Hindlimb muscle (tissue), 1 donor: ENCODE data around the gene KLF15. TPM values are rescaled to one million over a fixed set of nuclear protein-coding genes. Genes with fewer than 3 reads are reported as not detected.
A peak's percentile ranks its signal among the peaks of the same experiment; 100 is the strongest.
"Not testable (repeated sequence)": the region's sequence is repeated elsewhere in the genome, so short reads cannot be mapped to it uniquely, and the experiment has no call there.

Experiments
- DNase-seq: peaks from one replicate; pipeline ENCODE4 v3.0.0-alpha.2; 2013
- polyA plus RNA-seq: library from polyadenylated mRNA; unstranded; fragments of 120-200 nt; gene quantifications from one replicate; pipeline ENCODE4 v1.2.1, GENCODE V29; 2013; ENCODE audit not compliant: insufficient read length

KLF15 gene
- polyA plus RNA-seq, 1 donor, result 1.6 TPM

DNA sequence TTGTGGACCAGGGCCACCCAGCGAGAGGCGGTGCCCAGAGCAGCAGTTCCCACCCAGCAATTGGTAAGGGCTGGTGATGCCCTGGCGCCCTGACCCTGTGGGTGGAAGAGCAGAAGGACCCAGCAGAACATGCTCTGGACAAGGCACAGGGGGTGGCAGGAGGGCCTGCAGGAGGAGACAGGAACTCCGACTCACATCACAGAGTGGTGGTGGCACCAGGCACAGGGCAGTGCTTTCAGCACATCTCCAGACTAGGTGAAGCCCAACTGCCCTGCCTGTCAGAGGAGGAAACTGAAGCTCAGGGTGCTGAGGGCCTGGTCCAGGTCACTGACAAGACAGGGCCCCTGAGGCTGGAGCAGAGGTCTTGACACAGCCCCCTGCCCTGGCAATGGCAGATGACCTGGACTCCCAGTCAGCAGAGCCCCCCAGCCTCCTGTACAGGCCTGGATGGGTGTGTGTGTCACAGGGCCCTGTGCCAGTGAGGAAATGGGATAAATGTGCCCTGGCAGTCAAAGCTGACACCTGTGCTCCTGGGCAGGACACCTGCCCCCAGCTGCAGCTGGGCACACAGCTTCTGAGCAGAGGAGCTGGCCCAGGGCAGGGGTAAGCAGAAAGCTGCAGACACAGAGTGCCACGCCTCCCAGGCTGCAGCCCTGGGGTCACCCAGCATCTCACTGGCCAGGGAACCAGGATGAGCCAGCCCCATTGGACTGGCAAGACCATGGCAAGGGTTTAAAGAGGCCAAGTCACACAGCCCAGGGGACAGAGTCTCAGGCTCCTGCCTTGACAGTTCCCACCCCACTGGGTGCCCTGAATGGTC, 11.4 kb downstream of the KLF15 start:
- no peak for DNase-seq

DNA sequence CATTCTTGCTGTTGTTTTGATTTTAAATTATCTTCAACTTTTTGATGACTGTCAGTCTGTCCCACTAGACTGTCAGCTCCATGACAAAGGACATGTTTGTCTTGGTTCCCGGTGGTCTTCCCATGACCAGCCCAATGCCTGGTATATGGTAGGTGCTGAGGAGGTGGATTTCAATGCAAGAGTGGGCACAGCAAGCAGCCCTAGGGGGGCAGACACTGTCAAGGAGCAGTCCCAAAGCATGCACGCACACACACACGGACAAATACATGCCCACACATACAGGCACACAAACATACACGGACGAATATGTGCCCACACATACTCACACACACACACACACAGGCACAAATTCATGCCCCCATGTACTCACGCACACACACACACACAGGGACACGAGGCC, 12.0 kb downstream of the KLF15 start:
- DNase-seq, result no peak

GRCh38 chr3:126344380-126345041, 12.7 kb downstream of the KLF15 start:
- DNase-seq, result no peak

- no peak for DNase-seq
Measured at GRCh38 chr3:126343649-126344035, 13.6 kb downstream of the KLF15 start.

GRCh38 chr3:126342991-126343648, 14.1 kb downstream of the KLF15 start:
- peak; percentile 13 for DNase-seq

DNA sequence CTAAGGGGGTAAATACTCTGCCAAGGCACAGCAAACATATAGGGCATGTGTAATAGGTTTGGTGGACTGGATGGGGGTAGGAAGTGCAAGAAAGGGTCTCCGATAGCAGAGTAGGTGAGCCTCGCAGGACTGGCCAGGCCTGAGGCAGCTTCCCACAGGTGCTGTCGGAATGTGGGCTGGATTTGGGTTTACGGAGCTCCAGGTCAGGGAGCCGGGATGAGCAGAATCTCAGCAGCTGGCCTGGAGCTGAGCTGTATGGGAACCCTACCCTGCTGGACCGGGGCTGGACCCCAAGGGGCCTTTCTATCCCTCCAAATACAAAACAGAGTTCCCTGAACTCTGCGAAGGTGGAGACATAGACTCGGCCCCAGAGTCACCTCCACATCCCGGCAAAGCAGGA, 15.0 kb downstream of the KLF15 start:
- peak; percentile 14 for DNase-seq

DNA sequence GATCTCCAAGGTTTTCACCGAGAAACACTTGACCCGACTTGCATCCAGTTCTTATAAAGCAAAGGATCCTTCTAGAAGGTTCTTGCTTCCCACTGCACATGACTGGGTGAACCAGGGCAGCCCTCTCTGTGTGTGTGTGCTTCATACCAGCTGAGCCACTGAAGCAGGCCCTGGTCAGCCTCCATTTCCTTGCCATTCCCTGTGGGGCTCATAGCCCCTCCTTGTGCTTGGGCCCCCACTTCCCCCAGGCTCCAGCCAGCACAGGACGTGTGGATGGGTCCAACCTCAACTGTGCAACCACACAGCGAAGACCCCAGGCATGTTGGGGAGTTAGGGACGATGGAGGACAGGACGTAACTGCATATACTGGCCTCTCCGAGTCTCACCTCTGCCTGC, 15.5 kb downstream of the KLF15 start:
- DNase-seq, result no peak

GRCh38 chr3:126340943-126341754, 16.1 kb downstream of the KLF15 start:
- DNase-seq, result no peak

DNA sequence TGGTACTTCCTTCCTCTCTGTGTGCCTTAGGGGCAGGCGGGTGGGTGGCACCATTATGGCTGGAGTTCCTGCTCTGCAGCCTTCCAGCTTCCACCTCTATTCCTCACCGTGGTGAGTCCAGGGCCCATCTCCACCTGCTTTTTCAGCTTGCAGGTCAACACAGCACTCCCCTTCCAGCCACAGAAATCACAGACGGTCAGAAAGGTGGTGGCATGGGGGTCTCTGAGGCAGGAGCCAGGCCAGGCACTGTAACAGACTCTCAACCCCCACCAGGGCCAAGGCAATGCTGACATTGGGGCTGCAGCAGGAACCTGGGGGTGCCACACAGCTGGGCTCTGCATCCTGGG, 16.6 kb downstream of the KLF15 start:
- no peak for DNase-seq

DNA sequence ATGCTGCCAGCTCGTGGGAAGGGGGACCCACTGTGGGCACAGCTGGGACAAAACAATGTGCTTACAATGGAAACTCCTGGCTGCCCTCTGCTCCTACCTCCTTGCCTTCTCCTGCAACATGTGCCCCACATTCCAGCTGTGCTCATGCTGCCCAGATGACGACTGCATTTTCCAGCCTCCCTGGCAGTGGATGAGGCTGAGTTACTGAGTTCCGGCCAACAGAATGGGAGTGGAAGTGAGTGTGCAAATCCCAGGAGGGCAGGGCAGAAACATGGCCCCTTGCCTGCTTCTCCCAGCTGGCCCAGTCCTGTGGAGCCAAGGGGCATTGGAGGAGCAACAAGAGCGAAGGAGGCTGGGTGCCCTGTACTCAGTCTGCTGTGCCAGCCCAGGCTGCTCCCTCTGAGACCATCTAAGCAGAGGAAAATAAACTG, 17.1 kb downstream of the KLF15 start:
- no peak for DNase-seq

- DNase-seq, result no peak
Measured at GRCh38 chr3:126339466-126339865, 17.7 kb downstream of the KLF15 start.

GRCh38 chr3:126338790-126339288, 18.4 kb downstream of the KLF15 start:
- DNase-seq, result no peak

DNA sequence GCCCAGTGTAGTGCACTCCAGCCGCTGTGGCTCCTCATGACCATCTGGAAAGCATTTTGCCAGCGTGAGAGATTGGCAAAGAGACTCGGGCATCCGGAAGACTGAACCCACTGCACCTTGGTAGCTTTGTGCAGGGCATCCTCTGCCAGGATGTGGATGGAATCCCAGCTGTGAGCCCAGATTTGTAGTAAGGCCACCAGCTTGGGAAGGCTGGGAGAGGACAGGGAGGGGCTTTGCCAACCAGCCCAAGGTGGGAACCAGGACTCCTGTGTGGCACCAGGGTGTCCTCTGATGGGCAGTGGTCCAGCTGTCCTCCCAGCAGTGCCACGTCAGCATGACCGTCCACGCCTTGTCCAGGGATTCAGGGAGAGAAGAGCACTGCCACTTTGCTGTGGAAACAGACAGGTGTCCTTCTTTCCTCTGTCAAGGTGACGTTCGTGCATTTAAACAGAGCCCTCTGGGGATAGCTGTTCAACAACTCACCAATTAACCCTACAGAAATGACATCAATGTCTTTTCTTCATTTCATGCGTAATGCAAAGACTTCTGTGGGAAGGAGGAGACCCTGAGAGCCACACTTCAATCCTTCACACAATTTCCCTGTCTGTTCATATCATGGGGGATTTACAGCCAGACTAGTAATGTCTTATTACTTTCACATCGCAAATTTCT, 19.1 kb downstream of the KLF15 start:
- DNase-seq, result no peak

- DNase-seq, result not testable (repeated sequence)
Measured at GRCh38 chr3:126331812-126332336, 25.3 kb downstream of the KLF15 start.

DNA sequence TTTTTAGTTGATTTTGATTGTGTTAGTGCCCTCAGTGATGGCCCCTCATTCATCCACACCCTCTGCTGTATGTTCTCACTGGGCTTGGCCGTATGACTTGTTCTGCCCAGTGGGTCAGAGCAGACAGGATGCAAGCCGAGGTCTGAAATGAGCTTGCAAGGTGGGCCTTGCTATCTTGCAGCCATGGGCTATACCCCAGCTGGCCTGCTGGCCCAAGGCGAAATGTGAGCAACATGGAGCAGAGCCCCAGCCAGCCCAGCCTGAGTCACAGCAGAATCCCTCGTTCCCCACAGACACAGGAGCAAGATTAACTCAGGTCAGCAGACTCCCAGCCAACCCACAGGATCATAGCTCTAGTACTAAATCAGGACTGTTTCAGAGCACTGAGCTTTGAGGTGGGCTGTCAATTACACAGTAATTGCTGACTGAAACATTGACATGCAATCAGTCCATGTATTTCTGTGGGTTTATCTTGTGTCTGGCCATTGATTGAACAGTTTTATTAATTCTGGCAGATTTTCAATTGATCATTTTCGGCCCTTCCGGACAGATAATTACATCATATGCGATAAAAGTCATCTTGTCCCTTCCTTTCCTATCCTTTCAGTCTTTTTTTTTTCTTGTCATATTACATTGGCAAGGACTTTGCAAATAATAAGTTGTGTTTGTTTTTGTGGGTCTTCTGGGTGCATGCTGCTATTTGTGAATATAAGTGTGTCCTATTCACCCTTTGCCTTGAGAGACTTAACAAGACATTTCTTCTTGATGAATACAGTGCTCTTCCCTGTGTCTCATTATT, 27.1 kb downstream of the KLF15 start:
- DNase-seq, result no peak

GRCh38 chr3:126326629-126327028, 30.6 kb downstream of the KLF15 start:
- DNase-seq, result no peak

GRCh38 chr3:126322181-126322967, 34.8 kb downstream of the KLF15 start:
- no peak for DNase-seq

- DNase-seq, result no peak
Measured at GRCh38 chr3:126321490-126321889, 35.7 kb downstream of the KLF15 start.

- no peak for DNase-seq
Measured at GRCh38 chr3:126320517-126321293, 36.5 kb downstream of the KLF15 start.
